ENCODE results near the gene PRXL2A.

Gene PRXL2A

DNA sequence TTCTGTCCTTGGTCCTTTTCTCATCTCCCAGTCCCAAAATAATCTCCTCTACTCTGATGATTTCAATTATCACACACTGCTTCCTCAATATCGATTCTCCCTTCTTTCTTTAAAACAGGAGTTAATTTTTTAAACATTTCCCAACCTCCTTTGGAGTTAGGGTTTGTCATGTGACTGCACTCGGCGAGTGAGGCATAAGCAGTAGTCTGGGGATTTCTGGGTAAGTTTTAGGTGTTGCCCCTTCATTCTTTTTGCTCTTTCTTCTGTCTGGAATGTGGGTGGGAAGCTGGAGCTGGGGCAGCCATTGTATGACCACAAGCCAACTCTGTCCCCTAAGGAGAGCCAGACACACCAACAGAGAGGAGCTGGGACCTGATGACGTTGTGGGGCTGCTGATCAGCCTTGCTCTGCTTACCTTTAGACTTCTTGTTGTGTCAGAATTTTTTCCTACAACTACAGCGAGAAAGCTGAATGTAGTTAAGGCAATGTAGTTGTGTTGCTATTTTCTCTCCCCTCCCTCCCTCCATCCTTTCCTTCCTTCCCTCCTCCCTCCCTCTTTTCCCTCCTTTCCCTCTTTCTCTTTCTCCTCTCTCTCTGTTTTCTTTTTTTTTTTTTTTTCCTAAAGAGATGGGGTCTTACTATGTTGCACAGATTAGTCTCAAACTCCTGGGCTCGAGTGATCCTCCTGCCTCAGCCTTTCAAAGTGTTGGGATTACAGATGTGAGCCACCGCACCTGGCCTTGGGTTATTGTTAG, 39.3 kb downstream of the PRXL2A start:
- no peak for DNase-seq

DNA sequence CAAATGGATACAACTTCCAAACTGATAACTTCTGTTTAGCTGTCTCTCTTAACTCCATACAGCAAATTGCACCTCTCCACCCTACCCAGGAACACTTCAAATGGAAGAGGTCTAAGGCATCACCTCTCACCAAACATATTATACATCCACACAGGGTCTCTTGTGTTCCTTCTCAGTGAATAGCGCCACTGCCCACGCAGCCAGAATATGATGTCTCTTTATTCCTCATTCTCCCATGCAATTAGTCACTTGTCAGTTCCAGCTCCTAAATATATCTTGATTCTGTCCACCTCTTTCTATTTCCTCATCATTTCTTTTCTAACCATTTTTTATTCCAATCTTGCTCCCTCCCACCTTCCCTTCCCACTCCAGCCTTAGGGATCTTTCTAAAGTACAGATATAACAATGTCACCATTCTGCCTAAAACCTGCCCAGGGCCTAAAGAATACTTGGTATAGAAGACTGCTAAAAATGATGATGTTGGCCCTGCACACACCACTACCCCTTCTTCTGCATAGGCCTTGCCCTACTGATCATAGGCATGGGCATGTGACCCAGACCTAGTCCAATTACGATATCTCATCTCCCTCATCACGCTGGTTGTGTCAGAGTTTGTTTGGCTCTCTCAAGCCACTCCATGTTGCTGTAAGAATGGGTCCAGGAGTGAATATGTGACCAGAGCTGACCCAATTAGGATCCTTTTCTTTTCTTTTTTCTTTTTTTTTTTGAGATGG, 40.0 kb downstream of the PRXL2A start:
- DNase-seq = no peak

- no peak for DNase-seq
Measured at GRCh38 chr10:80449520-80449919, 41.2 kb downstream of the PRXL2A start.

DNA sequence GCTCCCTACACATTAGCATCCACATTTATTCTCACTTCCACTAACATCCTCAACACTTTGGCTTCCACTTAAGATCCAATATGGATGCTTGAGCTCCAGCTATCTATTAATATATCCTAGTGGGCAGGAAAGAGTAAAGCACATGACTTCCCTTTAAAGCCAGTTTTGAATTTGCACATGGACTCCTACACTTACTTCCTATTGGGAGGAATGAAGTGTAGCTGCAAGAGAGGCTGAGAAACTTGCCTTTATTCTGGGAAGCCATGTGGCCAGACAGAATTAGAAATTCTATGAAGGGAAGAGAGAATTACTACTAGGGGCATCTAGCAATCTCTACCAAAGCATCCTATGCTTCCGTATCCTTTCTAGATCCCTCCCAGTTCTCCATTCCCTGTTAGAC, 42.8 kb downstream of the PRXL2A start:
- DNase-seq = no peak

- no peak for DNase-seq
Measured at GRCh38 chr10:80452069-80452468, 43.7 kb downstream of the PRXL2A start.

GRCh38 chr10:80452640-80453039, 44.3 kb downstream of the PRXL2A start:
- DNase-seq = peak; percentile 73

GRCh38 chr10:80453056-80453841, 44.9 kb downstream of the PRXL2A start:
- DNase-seq = peak; percentile 69

DNA sequence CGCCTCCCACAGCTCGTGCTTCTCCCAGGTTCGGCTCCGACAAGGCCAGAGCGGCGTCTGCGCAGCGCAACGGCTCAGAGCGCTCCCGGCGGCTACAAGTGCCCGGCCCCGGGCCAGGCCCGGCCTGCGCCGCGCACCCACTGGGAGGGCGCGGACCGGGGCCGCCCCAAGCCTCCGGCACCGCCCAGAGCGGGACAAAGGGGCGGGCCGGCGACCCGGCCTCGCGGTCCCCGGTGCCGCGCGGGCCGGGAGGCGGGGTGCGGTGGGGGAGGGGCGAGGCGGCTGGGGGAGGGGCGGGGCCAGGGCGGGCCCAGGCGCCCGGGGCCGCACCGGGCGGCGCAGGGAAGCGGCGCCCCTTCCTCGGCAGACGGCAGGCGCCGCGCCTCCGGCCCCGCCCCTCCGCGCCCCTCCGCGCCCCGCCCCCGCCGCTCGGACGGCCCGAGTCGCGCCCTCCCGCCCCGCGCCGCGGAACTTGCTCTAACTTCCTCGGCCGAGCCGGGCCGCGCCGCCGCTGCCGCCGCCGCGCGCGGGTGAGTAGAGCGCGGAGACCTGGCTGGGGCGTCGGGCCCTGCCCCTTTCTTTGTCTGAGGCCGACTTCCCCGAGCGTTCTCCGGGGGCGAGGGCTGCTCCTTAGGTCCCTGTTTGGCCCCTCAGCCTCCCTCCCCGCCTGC, 45.6 kb downstream of the PRXL2A start, which contains the start of gene TSPAN14:
TSPAN14 (plus strand) TSS at position 469 of the 671 bp plus-strand sequence. CDS start 34,924 bp downstream, outside the sequence.
- DNase-seq = peak; percentile 69

DNA sequence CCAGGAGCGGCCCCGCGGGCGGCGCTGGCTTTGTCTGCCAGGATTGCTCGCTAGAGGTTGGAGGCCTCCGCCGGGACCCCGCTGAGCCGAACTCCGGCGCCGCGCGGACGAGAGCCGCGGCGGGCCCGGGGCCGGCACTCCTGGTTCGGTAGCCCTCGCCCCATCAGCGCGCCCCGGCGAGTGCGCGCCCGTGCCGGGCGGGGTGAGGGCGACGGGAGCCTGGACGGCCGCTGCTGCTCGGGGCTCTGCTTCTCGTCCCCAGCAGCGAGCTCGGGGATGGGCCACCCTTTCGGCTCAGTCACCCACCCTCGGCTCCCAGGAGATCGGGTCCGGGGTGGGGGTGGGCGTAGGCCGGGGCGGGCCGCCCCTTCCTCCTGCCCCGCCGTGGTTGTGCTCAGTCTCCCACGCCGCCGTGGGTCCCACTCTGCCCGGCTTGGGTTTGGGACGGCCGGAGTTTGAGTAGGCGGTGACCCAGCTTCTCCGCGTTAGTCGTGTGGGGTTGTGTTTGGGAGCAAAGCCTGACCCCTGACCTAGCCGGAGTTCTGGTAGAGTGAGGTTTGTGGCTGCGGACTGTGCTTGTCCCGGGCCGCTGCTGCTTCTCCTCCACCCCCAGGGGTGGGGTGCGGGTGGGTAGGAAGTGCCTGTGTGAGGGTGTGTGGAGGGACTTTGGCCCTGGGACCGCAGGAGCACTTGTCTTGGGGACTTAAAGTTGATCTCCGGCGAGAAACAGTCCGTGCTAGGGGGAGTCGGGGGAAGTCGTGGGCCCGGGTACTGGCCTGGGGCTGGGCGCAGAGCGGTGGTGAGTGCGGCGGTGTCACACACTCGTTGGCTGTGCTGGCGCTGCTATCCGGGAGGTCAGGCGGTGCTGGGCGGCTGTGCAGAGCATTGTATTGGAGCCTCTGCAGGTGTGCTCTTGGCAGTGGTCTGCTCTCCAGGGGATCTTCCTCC, 46.4 kb downstream of the PRXL2A start:
- peak; percentile 20 for DNase-seq

DNA sequence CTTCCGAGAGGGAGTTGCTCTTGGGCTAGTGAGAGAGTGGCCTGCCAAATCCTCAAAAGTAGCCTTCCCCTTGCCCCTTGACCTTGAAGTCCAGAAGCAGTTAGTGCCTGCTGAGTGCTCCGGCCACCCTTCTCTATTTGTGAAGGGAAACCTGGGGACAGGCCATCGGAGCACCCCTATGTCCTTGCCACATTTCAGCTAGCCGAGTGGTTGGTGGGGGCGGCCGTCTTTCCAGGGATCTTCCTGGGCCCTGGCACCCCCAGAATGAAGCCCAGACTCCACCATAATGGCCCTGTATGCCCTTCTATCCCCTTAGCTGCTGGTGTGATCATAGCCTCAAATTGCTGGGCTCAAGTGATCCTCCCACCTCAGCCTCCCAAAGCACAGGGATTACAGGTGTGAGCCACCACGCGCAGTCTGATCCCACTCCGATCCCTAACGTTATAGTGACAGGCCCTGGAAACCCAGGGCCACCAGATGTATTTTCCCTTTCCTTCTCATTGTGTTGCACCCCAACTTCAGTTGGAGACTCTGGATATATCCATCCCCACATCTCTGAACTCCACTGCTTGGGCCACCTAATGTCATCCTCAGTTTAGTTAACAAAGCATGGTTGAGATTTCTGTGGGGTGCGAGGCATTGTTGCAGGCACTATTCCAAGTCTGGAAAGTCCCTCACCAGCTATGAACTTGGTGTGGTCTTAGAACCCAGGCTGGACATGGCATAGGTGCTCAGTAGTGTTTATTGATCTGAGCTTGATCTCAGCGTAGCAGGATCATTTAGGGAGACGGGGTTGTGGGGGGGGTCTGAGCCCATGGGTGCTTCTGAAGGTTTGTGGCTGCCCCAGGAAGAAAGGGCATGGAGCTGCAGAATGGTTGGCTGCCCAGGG, 47.4 kb downstream of the PRXL2A start:
- DNase-seq = no peak

GRCh38 chr10:80457554-80458262, 49.4 kb downstream of the PRXL2A start:
- DNase-seq = no peak

- DNase-seq = no peak
Measured at GRCh38 chr10:80458263-80458625, 49.9 kb downstream of the PRXL2A start.

GRCh38 chr10:80458638-80459037, 50.3 kb downstream of the PRXL2A start:
- no peak for DNase-seq

GRCh38 chr10:80459047-80459865, 50.9 kb downstream of the PRXL2A start:
- DNase-seq = no peak

- no peak for DNase-seq
Measured at GRCh38 chr10:80460399-80461207, 52.3 kb downstream of the PRXL2A start.

DNA sequence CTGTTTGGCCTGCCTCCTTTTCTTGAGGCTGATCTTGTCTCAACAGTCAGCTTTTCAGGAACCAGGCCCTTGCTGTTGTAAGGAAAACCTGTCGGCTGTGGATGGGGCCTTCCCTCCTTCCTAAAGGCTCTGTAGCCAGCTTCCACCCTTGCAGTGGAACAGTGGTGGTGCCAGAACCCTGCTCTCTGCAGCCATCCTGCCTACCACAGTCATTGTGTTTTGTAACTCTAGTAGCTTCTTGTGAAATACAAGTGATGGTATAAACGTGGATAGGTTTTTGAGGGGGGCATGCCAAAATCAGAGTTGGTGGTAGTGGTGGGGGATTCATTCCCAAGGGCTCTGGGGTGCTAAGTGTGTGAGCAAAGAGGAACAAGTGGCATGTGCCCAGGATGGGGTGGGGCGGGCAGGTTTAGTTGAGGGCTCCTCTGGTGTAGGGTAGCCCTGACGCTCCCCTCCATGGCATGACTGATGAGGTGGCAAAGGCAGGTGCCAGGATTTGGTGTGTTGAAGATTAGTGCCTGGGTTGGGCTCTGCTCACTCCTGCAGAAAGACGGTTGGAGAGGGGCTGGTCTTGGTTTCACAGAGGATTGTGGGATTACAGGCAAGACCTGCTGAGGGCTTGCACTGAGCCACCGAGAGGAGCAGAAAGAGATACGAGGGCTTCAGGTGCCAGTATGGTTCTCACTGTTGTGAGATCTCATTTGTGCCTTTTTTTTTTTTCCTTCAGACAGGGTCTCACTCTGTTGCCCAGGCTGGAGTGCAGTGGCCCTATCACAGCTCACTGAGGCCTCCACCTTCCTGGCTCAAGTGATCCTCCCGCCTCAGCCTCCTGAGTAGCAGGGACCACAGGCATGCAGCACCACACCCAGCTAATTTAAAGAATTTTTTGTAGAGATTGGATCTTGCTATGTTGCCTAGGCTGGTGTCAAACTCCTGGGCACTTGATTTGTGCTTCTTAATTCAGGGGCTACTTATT, 53.1 kb downstream of the PRXL2A start:
- DNase-seq = no peak

All from kidney glomerular epithelial cell (primary cell).